Left lobe of liver (tissue), 2 donors: ENCODE data around the gene IQCE. TPM values are rescaled to one million over a fixed set of nuclear protein-coding genes. Genes with fewer than 3 reads are reported as not detected.
"Not testable (repeated sequence)": the region's sequence is repeated elsewhere in the genome, so short reads cannot be mapped to it uniquely, and the experiment has no call there.

Experiments used
- ATAC-seq: fragments of 200-7000 bp; cut with Tn5 transposase; one replicate; pipeline ENCODE4 v1.9.1; 2020; ENCODE audit warnings: mild to moderate bottlenecking, moderate library complexity
- DNase-seq: peaks from one replicate; pipeline ENCODE4 v3.0.0-alpha.2; 2020; ENCODE audit warnings: low spot score
- total RNA-seq: library from RNA; stranded (reverse); gene quantifications from one replicate; pipeline ENCODE4 v1.2.1, GENCODE V29; 2021
- donor health status: DM: no; HTN: no; CAD: no; lungs with moderate emphysema.
- donor health status: DM: no; HTN: yes; CAD: no.

IQCE gene
- total RNA-seq, 1 donor from 2014 or later = 5.7 TPM

DNA sequence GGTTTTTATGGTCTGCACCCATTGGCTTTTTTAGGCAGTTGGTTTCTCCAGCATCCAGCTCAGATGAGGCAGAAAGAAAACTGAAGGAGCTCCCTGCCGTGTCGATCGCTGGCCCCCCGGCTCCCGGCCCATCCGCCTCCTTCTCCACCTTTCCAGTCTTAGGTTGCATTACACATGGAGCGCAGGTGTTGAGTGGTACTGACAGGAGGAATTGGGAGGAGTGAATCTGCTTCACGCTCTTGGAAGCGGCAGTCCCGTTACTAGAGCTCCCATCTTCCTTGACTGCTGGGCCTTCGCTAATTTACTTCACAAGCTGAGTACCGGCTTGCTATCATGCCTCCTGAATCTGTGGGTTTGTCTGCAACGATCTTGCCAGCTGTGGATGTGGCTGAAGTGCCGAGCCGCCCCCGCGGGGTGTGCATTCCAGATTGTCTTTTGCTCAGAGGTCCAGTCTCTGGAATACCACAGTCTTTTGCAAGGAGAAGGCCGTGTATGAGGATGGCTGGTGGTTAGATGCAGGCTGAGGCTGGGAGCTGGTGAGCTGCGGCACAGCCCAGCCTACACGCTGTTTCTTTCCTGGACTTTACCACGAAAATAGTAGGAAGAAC, 17.1 kb downstream of the IQCE start:
- no peak for DNase-seq
- ATAC-seq = no peak

DNA sequence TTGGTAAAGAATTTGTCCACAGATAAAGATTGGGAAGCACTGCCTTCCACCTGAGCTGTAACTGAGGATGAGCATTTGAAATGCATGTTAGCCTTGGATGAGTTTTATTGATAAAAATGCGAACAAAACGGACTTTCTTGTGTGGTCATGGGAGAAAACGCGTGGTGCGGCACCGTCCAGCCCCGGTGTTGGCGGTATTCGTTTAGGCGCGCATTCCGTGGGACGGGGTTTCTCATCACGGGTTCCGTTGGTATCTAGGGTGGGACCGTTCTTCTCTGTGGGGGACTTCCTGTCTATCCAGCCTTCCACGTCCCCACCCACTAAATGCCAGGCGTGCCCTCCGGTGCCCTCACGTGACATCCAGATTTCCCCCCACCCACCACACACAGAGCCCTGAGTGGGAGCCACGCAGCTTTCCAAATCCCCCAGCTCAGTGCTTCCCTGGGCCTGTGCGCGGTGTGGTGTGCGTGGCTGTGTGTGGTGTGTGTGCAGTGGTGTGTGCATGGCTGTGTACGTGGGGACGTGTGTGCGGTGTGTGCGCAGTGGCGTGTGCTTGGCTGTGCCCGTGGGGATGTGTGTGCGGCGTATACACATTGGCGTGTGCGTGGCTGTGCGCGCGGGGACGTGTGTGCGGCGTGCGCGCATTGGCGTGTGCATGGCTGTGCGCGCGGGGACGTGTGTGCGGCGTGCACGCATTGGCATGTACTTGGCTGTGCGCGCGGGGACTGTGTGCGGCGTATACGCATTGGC, 18.1 kb downstream of the IQCE start:
- ATAC-seq (no peak), DNase-seq (no peak)

DNA sequence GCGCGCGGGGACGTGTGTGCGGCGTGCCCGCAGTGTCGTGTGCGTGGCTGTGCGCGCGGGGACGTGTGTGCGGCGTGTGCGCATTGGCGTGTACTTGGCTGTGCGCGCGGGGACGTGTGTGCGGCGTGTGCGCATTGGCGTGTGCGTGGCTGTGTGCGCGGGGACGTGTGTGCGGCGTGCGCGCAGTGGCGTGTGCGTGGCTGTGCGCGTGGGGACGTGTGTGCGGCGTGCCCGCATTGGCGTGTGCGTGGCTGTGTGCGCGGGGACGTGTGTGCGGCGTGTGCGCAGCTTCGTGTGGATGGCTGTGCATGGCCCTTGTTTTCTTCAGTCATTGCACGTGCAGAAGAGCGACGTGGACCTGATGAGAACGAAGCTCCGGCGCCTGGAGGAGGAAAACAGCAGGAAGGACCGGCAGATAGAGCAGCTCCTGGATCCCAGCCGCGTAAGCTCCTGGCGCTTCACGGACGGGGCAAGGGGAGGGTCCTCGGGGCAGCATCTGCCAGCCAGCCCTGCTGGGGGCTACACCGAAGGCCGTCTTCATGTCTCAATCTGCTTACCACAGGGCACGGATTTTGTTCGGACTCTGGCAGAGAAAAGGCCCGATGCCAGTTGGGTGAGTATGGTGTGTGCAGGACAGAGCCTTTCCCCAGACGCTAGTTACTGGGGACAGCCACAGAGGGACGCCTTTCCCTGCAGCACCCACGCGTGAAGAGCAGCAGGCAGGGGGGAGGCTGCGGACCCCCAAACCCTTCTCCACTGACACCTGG, 19.3 kb downstream of the IQCE start:
- DNase-seq (no peak), ATAC-seq (no peak)

DNA sequence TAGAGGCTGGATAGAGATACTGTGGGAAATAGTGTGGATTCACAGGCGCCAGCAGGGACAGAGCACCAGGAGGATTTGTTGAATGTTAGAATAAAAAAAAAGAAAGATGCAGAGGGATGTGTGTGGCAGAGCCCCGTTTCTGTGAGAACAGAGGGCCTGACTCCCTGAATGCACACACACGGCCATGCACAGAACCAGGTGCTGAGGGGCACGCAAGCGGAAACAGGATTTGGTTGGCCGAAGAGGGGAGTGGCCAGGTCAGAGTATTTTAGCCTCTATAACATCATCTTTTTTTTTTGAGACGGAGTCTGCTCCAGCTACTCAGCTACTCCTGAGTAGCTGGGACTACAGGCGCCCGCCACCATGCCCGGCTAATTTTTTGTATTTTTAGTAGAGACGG, 21.9 kb downstream of the IQCE start:
- DNase-seq (no peak), ATAC-seq (no peak)

DNA sequence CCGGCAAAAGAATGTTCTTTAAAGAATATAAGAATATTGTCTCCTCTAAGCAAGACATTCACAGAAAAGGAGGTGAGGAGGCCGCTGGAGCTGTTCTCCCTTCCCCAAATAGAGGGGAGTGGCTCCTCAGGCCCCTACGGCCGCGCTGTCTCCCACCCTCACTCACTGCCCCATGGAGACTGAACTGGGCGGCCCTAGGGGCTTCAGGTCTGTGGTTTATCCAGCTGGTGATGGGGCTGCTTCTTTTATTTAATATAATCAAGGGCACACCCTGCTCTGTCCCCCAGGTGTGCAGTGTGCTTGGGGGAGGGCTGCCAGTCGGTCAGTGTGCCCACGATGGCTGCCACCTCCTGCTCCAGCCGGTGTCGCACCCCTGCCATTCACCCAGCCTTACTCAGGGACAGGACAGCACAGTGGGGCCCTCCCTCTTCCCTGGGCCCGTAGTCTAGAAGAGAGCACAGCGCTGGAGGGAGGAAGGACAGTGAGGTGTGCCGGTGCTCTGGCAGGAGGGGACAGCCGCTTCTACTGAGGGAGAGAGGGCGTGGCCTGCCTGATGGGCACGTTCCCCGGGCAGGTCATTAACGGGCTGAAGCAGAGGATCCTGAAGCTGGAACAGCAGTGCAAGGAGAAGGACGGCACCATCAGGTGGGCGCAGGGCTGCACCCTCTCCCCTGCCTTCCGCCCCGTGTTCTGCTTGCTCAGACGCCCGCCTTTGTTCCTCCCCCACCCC, 23.4 kb downstream of the IQCE start:
- ATAC-seq (no peak), DNase-seq (no peak)

DNA sequence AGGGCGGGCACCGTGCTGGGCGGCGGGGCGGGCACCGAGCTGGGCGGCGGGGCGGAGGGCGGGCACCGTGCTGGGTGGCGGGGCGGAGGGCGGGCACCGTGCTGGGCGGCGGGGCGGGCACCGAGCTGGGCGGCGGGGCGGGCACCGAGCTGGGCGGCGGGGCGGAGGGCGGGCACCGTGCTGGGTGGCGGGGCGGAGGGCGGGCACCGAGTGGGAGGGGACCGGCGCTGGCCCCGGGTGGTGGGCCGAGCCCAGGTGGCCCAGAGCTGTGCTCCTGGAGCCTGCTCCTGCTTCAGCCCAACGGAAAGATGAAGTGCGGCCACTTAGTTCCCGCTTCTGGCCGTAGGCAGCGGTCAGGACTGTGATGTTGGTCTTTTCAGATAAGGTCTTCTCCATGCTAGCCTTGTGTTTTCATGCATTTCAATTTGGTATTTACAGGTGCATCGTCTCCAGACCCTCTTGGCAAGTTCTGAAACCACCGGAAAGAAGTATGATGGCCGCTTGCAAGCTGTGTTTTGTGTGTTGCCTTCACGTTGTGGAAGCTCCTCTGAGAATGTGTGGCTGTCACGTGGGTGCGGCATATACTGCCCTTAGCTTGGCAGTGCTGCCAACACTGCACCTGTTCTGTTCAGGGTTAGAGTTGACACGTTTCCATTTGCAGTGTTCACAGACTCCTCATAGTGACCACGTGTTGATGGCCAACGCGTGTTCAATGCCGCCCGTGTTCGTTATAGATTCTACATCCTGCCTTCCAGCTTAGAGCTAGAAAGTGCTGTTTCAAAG, 25.2 kb downstream of the IQCE start:
- no peak for ATAC-seq
- no peak for DNase-seq

DNA sequence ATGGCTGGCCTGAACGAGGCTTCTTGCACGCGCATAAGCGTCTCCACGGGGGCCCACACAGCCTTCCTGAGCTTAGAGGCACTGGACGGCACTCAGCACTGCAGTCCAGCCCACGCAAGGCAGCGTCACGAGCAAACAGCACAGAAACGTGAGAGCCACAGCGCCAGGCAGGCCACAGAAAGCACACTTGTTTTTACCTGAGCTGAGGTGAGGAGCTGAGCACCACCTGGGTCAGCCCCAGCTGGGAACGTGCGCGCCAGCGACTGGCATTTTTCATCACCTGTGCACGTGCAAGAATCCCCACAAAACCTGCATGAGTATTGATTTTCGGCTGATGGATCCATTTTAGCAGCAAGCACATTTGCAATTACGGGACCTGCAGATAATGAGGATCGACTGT, 26.7 kb downstream of the IQCE start:
- DNase-seq = no peak
- no peak for ATAC-seq

DNA sequence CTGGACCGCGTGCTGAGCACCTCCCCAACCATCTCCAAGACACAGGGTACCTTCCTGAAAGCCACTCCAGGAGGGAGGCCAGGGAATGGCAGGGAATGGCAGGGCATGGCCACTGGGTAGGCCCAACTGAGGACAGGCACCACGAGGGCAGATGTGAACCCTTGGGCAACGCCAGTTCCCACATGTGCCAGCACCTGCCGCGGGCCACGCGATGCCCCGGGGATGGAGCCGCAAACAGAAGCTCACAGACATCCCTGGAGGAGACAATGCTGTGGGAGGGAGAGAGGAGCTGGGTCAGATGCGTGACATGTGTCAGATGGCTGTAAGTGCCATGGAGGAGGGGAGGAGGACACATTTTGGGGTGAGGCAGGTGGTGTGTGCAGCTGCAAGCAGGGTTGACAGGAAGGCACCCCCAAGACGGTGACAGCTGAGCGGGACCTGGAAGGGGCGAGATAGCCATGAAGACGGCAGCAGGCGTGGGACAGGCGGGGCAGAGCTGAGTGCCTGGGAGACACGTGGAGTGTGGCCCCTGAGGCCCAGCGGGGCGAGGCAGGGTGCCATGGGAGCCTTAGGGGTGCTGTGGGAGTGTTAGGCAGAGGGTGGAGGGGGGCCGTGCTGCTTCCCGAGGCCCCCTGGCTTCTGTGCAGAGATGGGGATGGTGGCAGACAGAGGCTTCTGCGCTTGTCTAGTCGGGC, 27.7 kb downstream of the IQCE start:
- ATAC-seq (no peak), DNase-seq (no peak)

DNA sequence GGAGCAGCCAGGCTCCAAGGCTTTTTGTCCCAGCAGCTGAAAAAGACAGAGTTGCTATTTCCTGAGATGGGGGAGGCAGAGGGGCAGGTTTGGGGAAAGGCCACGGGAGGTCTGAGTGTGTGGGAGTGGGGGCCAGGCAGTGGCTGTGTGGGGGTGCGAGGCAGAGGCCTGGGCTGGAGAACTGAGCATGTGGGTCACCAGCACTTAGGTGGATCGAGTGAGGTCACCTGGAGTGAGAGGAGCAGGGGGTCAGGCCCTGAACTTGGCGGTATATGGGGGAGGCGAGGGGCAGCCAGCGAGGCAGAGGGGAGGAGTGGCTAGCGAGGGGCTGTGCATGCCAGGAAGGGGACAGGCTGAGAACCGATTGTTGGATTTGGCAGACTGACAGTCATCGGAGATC, 28.4 kb downstream of the IQCE start:
- no peak for ATAC-seq
- no peak for DNase-seq

DNA sequence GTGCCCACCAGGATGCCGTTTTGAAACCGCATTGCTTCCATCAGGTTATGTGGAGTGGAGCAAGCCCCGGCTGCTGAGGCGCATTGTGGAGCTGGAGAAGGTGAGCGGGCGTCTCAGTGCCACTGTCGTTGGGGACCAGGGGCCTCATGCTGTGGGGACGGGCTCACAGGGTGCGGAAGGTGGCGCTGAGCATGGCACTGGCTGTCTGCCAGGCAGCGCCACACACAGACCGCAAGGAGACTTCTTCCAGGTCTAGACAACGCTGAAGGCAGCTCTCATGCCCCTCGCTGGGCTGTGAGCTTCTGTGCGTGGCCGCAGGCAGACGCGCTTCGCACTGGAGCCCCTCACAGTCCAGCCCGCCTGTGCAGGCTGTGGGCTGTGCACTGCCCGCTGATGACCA, 29.0 kb downstream of the IQCE start:
- ATAC-seq = no peak
- no peak for DNase-seq

DNA sequence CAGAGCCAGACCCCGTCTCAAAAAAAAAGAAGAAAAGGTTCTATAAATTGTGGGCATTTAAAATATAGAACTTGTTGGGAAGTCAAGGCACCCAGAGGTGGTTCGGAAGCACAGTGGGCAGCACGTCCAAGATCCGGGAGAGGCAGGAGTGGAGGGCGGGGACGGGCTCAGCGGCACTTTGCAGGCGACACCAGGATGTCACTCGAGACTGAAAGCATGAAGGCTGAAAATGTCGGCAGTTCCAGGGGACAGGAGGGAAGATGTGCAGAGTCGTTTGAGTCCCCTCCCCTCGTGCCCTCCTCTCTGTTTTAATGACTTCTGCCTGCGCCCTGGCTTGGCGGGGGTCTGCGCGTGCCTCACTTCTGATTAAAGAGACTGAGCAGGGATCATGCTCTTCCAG, 30.6 kb downstream of the IQCE start:
- ATAC-seq = no peak
- DNase-seq = no peak

DNA sequence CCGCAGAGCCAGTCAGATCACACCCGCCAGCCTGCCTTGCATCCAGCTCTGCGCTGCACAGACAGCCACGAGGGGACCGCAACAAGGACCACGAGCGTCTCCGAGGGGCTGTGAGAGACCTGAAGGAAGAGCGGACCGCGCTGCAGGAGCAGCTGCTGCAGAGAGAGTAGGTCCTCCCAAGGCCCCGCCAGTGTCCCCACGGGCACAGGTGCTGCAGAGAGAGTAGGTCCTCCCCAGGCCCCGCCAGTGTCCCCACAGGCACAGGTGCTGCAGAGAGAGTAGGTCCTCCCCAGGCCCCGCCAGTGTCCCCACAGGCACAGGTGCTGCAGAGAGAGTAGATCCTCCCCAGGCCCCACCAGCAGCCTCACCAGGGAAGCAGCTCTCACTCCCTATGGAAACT, 31.2 kb downstream of the IQCE start:
- DNase-seq, ATAC-seq: not testable (repeated sequence)

DNA sequence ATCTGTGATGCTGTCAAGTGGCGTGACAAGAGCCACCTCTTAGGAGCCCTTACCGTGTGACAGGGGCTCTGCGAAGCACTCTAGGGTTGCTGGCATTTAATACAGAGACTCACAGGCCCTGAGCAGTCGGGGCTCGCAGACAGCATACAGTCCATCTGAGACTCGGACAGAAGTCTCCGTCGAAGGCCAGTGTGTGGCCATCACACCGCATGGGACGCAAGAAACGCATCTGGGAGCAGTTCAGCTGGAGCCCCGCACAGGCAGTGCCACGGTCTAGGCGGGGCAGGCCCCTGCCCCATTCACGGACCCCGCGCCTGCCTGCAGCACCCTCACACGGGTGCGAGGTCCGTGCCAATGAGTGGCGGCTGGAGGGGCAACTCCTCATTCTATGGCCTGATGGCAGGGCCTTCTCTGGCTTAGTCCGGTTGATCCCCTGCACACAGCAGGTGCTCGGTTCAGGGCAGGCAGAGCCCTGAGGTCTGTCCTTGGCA, 33.6 kb downstream of the IQCE start:
- DNase-seq (no peak), ATAC-seq (no peak)

DNA sequence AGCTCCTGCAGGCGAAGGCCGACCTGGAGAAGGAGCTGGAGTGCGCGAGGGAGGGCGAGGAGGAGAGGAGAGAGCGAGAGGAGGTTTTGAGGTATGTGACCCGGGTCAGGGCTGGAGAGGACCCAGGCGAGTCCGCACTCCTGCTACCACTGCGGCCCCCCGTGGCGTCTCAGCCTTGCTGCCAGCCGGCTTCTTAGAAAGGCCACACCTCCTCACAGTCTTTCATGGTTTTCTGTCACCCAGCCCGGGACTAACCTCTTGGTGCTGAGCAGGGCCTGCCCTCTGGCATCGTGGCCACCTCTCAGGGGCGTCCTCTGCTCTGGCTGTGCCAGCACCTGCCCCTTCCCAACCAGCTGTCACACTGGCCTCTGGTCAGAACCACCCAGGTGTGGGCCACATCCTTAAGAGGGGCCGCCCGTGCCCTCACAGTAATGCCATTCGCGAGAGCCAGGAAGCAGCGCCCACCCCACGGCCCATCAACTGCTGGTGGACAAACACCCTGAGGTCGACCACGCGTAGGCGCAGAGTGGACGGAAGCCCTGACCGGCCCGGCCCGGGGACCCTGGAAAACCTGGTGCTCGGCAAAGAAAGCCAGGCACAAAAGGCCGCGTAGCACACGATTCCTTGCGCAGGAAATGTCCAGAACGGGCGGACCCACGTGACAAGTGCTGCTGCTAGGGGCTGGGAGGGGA, 34.4 kb downstream of the IQCE start:
- no peak for DNase-seq
- ATAC-seq = no peak

DNA sequence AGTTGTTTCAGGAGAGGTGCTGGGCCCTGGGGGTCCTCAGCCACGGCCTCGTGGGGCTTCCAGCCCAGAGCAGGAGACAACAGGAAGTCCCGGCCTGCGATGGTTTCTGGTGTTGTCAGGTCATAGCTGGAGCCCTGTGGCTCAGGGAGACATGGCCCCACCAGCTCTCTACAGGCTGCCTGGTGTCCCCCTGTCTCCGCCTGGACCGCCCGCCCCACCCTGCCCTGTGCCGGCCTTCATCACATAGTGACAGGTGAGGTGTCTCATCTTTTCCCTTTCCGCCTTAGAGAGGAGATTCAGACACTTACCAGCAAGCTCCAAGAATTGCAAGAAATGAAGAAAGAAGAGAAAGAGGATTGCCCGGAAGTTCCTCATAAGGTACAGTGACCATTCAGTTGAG, 35.8 kb downstream of the IQCE start:
- DNase-seq (no peak), ATAC-seq (no peak)

DNA sequence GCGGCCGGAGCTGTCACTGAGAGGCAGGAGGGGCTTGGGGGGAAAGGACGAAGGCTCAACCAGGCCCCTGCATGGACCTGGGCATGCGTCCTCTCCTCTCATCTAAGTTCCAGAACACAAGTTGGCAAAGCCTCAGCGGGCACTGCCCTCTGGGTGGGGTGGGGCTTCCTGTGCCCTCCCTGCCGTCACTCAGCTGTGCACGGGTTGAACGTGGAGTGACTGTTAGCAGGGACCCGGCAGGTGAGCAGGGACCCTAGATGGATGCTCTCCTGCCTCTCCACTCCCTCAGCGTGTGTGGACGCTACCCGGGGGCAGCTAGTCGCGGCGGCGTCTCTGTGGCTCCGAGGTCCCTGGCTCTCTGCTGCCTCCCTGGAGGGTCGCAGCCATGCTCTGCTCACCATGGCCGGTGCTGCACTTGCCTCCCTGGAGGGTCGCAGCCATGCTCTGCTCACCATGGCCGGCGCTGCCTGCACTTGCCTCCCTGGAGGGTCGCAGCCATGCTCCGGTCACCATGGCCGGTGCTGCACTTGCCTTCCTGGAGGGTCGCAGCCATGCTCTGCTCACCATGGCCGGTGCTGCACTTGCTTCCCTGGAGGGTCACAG, 36.6 kb downstream of the IQCE start:
- no peak for ATAC-seq

DNA sequence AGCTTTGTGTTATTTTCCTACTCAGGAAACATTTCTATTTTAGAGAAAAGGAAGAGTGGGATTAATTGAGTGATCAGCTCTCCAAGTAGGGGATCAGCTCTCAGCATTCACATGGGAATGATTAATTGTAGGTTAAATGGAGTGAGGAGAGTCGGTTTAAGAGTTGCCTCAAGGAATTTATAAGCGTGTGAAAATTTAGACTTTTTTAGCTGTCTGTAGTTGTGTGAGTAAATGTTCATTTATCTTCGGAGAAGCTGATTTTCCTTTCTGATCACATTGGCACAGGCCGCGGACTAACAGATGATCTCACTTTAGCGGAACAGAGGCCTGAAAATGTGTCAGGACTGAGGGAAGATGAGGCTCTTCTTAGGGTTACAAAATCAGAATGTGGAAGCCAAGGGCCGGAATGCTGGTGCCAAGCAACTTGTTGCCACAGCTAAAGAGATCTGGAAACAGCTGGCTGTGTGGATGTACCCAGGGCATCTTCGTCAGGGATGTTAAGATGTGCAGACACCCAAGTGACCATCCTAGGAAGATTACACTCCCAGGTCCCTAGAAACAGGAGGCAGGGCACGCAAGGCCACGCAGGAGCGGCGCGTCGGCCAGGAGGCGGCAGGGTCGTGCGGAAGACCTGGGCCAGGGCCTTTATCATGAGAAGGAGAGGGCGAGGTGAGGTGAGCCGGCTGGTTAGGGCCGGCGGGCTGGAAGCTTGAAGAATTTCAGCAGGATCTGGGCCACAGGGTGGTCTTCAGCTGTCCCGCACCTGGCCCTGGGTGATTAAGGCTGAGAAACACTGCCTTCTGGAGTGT, 37.9 kb downstream of the IQCE start:
- no peak for ATAC-seq
- no peak for DNase-seq

More for the DNA sequence above, 36.6 kb downstream of the IQCE start:
- no peak for DNase-seq

DNA sequence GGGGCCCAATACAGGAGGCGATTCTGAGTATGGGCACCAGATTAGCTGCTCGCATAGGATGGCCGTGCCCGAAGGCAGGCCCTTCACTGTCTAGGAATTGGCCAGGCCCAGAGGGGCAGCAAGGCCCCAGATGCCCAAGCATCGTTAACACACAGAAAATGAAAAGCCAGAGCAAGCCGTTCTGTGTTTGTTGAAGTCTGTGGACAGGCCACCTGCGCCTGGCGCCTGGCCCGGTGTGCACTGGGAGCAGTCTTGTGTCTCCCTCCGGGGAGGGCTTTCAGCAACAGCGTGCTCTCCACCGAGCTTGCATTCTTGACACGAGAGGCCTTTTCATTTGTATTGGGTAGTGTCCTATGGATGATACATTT, 38.5 kb downstream of the IQCE start:
- DNase-seq = no peak

More for the DNA sequence above, 38.5 kb downstream of the IQCE start:
- ATAC-seq = no peak
